Left lobe of liver (tissue), 2 donors: ENCODE results near the gene SRRM2. TPM values are rescaled to one million over a fixed set of nuclear protein-coding genes. Genes with fewer than 3 reads are reported as not detected.

Experiments used
- ATAC-seq: fragments of 200-7000 bp; cut with Tn5 transposase; one replicate; pipeline ENCODE4 v1.9.1; 2020; ENCODE audit warnings: mild to moderate bottlenecking, moderate library complexity
- DNase-seq: peaks from one replicate; pipeline ENCODE4 v3.0.0-alpha.2; 2020; ENCODE audit warnings: low spot score
- total RNA-seq: library from RNA; stranded (reverse); gene quantifications from one replicate; pipeline ENCODE4 v1.2.1, GENCODE V29; 2021
- donor health status: DM: no; HTN: no; CAD: no; lungs with moderate emphysema.
- donor health status: DM: no; HTN: yes; CAD: no.

SRRM2 gene
- total RNA-seq, 1 donor from 2014 or later, result 378 TPM

- no peak for DNase-seq
- no peak for ATAC-seq
These were observed 38.2 kb downstream of the SRRM2 start for GRCh38 chr16:2790631-2791030.

- no peak for DNase-seq
- no peak for ATAC-seq
These were observed 38.7 kb downstream of the SRRM2 start for GRCh38 chr16:2791174-2791573.

GRCh38 chr16:2792940-2793339, 40.5 kb downstream of the SRRM2 start:
- DNase-seq (no peak), ATAC-seq (no peak)

- DNase-seq (no peak), ATAC-seq (no peak)
These were observed 43.1 kb downstream of the SRRM2 start for GRCh38 chr16:2795395-2796143.

GRCh38 chr16:2798723-2799204, 46.3 kb downstream of the SRRM2 start:
- no peak for DNase-seq
- no peak for ATAC-seq

GRCh38 chr16:2799205-2799858, 46.9 kb downstream of the SRRM2 start:
- ATAC-seq, result no peak
- DNase-seq, result no peak

- ATAC-seq, result no peak
- no peak for DNase-seq
These were observed 47.4 kb downstream of the SRRM2 start for GRCh38 chr16:2799859-2800226.

- DNase-seq, result no peak
These were observed 51.2 kb downstream of the SRRM2 start for GRCh38 chr16:2803545-2804195.

GRCh38 chr16:2804728-2805127, 52.3 kb downstream of the SRRM2 start:
- ATAC-seq, result no peak
- DNase-seq, result no peak

More at GRCh38 chr16:2803545-2804195, 51.2 kb downstream of the SRRM2 start:
- no peak for ATAC-seq

- ATAC-seq (no peak), DNase-seq (no peak)
These were observed 53.8 kb downstream of the SRRM2 start for GRCh38 chr16:2806286-2806685.

- no peak for ATAC-seq
- no peak for DNase-seq
These were observed 55.7 kb downstream of the SRRM2 start for GRCh38 chr16:2808181-2808580.

GRCh38 chr16:2809149-2809760, 56.8 kb downstream of the SRRM2 start:
- no peak for ATAC-seq

GRCh38 chr16:2810651-2811050, 58.2 kb downstream of the SRRM2 start:
- ATAC-seq (no peak), DNase-seq (no peak)

More at GRCh38 chr16:2809149-2809760, 56.8 kb downstream of the SRRM2 start:
- no peak for DNase-seq

- DNase-seq, result no peak
- no peak for ATAC-seq
These were observed 59.4 kb downstream of the SRRM2 start for GRCh38 chr16:2811703-2812471.

GRCh38 chr16:2813771-2814221, 61.4 kb downstream of the SRRM2 start:
- ATAC-seq (no peak), DNase-seq (no peak)

GRCh38 chr16:2814551-2815298, 62.3 kb downstream of the SRRM2 start:
- DNase-seq (no peak), ATAC-seq (no peak)

- ATAC-seq, result no peak
- no peak for DNase-seq
These were observed 62.9 kb downstream of the SRRM2 start for GRCh38 chr16:2815299-2815771.

- DNase-seq (no peak), ATAC-seq (no peak)
These were observed 64.4 kb downstream of the SRRM2 start, which contains the start of gene PRSS21 for GRCh38 chr16:2816751-2817339. TSS of gene PRSS21 (plus strand) at chr16:2817237. CDS start at chr16:2817269, 32 bp downstream.
